Measurements from ENCODE around the gene JAM2.

GRCh38 chr21:25744854-25745253 lies 105.8 kb downstream of the JAM2 start:
- TF ChIP-seq CTCF (IDR thresholded peaks at IDR 0.05) (no peak), POLR2A (IDR thresholded peaks at IDR 0.05) (no peak)

All from gastroesophageal sphincter (tissue), 3 donors.